Transverse colon (tissue), 4 donors: ENCODE measurements around the gene SLAMF1. TPM values are rescaled to one million over a fixed set of nuclear protein-coding genes. Genes with fewer than 3 reads are reported as not detected.

Source experiments
- DNase-seq: peaks from one replicate; pipeline ENCODE4 v3.0.0-alpha.2; 2019
- H3K27ac ChIP-seq, 4 donors: fragments of 200-600 bp; sonication (generic); 2 replicates each; pipeline ENCODE4 v1.5.1; 2016 to 2018; ENCODE audit warnings: inconsistent platforms in 4 of 4
- H3K27me3 ChIP-seq: fragments of 200-600 bp; sonication (generic); 2 replicates; pipeline ENCODE4 v1.5.1; 2017; ENCODE audit warnings: inconsistent platforms
- H3K36me3 ChIP-seq, 4 donors: fragments of 200-600 bp; sonication (generic); 2 replicates each; pipeline ENCODE4 v1.5.1; 2017 to 2019; ENCODE audit warnings: inconsistent platforms in 4 of 4
- H3K4me1 ChIP-seq, 4 donors: fragments of 200-600 bp; sonication (generic); 2 replicates each; pipeline ENCODE4 v1.5.1; 2017 to 2020; ENCODE audit warnings: inconsistent platforms in 4 of 4
- H3K4me3 ChIP-seq, 4 donors: fragments of 200-600 bp; sonication (generic); 1 replicate in 1 of 4; 2 replicates in 3 of 4; pipeline versions ENCODE4 v1.5.1 to v1.6.1; 2017 to 2019; ENCODE audit warnings: inconsistent platforms in 4 of 4
- H3K9me3 ChIP-seq, 2 donors: fragments of 200-600 bp; sonication (generic); 2 replicates each; pipeline ENCODE4 v1.5.1; 2017 to 2019; ENCODE audit warnings: inconsistent platforms in 2 of 2
- EP300 ChIP-seq: sonication (generic); formaldehyde crosslinking; IDR thresholded peaks from one replicate; pipeline ENCODE4 v1.6.1; 2017; ENCODE audit warnings: antibody characterized with exemption, low read depth
- POLR2A ChIP-seq: fragments of 450-650 bp; IDR thresholded peaks from one replicate; pipeline ENCODE4 v1.6.1; 2016; ENCODE audit warnings: antibody characterized with exemption, mild to moderate bottlenecking, moderate library complexity
- POLR2AphosphoS5 ChIP-seq, 3 donors: sonication (generic); formaldehyde crosslinking; IDR thresholded peaks; one replicate each; pipeline ENCODE4 v1.6.1; 2016; ENCODE audit warnings: antibody characterized with exemption in 3 of 3
- WGBS, 2 donors: methylation state at CpG; one replicate each; pipeline ENCODE4 v1.1.5; 2018; ENCODE audit warnings: low coverage in 1 of 2; 5-methylcytosine and 5-hydroxymethylcytosine counted together
- in situ Hi-C, 4 donors: fragments of 200-750 bp; cut with MboI; loops; one replicate each; pipeline versions ENCODE4 v1.15.0 to v1.15.1; 2017; ENCODE audit warnings: low sequenced_read_pairs in 3 of 4, low pct_ligation_motif_present in 1 of 4, low pct_unique_long_range_greater_than_20kb in 1 of 4
- intact Hi-C: fragments of 100-400 bp; cut with DNase I; formaldehyde crosslinking; loops from one replicate; pipeline ENCODE4 v1.15.1; 2023; ENCODE audit warnings: low total_unique reads
- total RNA-seq, 4 donors: library from RNA; depleted of rRNA; stranded (reverse); fragments of >200 nt; gene quantifications; one replicate each; pipeline ENCODE4 v1.1.0, GENCODE V29; 2016
- TF ChIP-seq, protein P1 (sequence below), 5 experiments: fragments of 200-600 bp in 3 of 5; fragments of 450-650 bp in 2 of 5; sonication (generic) in 3 of 5; IDR thresholded peaks; 1 replicate in 2 of 5; 2 replicates in 3 of 5; pipeline ENCODE4 v1.5.1; 2016 to 2017; ENCODE audit warnings: antibody characterized with exemption in 5 of 5, inconsistent platforms in 3 of 5, mild to moderate bottlenecking in 2 of 5, moderate library complexity in 1 of 5

Gene SLAMF1
- total RNA-seq, 4 donors from 2014 or later: 1.1 to 3.3 (median 3.2) TPM; not detected in 1

DNA sequence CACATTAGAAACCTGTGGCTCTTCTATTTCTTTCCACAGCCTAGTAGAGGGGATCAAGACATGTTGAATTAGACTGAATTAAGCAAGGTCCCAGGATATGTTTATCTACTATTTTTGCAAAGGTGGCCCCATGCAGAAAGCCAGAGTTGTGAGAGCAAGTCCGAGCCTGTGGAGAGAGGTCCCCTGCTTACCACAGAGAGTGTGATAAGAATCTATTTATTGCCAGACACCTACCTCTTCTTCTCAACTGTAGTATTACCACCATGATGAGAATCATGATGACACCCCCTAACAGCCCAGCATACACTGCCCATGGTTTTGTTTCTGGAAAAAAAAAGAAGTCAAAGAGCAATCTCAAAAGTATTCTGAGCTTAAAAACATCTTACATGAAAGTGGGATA, 23.0 kb downstream of the SLAMF1 start:
- peaks cover 0 to 8% (median 0%) of the 10 kb centered on the region in 4 donors for H3K4me1 ChIP-seq
- in situ Hi-C loops (loop anchor here in 1 of 4 donors (25.0 kb wide), 1 partner anchor 187 kb away; no protein-coding TSS in a partner anchor), intact Hi-C loops (no loop called here)
- H3K4me3 ChIP-seq: no peak overlapping the region
- TF ChIP-seq POLR2AphosphoS5 (IDR thresholded peaks at IDR 0.05) (no peak), EP300 (no peak), POLR2A (no peak)
- TF ChIP-seq, protein P1, sequence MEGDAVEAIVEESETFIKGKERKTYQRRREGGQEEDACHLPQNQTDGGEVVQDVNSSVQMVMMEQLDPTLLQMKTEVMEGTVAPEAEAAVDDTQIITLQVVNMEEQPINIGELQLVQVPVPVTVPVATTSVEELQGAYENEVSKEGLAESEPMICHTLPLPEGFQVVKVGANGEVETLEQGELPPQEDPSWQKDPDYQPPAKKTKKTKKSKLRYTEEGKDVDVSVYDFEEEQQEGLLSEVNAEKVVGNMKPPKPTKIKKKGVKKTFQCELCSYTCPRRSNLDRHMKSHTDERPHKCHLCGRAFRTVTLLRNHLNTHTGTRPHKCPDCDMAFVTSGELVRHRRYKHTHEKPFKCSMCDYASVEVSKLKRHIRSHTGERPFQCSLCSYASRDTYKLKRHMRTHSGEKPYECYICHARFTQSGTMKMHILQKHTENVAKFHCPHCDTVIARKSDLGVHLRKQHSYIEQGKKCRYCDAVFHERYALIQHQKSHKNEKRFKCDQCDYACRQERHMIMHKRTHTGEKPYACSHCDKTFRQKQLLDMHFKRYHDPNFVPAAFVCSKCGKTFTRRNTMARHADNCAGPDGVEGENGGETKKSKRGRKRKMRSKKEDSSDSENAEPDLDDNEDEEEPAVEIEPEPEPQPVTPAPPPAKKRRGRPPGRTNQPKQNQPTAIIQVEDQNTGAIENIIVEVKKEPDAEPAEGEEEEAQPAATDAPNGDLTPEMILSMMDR (IDR thresholded peaks at IDR 0.05): no peak
- peak overlapping the region in 2 of 4 donors; percentile 23 to 36 for H3K27ac ChIP-seq
- WGBS, 2 donors: 68 to 86% methylated on average over 1 of the region's 1 CpG
- H3K9me3 ChIP-seq: no peaks in the 10 kb centered on the region
- H3K36me3 ChIP-seq: no peaks in the 10 kb centered on the region
- H3K27me3 ChIP-seq: no peaks in the 10 kb centered on the region
- no peak for DNase-seq

DNA sequence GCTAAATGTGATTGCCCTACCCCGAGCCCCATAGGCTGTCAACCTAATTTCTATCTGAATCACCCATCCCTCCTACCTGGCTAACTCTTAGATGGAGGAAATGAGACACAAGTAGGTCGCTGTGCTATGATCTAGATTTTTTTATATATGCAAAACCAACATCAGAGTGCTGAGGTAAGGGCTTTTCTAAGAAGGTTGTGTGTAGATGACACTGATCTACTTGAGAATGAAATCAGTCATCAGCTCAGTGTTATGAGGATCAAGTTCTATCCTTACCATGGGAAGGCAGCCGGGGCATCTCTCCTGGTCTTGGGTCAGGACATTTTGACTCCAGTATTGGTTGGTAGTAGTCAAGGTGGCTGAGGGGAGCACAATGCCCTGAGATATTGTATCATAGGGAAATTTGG, 23.6 kb downstream of the SLAMF1 start:
- DNase-seq: no peak
- Histone ChIP-seq H3K27ac (peak overlapping the region in 2 of 4 donors; percentile 1 to 23), H3K4me1 (peaks cover 0 to 8% (median 0%) of the 10 kb centered on the region in 4 donors), H3K9me3 (no peaks in the 10 kb centered on the region), H3K4me3 (no peak overlapping the region), H3K36me3 (no peaks in the 10 kb centered on the region), H3K27me3 (no peaks in the 10 kb centered on the region)
- intact Hi-C loops: no loop called here
- 73 to 78% methylated on average over 1 to 3 of the region's 3 CpGs for WGBS, 2 donors
- TF ChIP-seq POLR2AphosphoS5 (IDR thresholded peaks at IDR 0.05) (no peak), EP300 (no peak), POLR2A (no peak)
- TF ChIP-seq, protein P1 (IDR thresholded peaks at IDR 0.05): no peak
- in situ Hi-C loops: loop anchor here in 1 of 4 donors (25.0 kb wide), 1 partner anchor 186 kb away; no protein-coding TSS in a partner anchor

DNA sequence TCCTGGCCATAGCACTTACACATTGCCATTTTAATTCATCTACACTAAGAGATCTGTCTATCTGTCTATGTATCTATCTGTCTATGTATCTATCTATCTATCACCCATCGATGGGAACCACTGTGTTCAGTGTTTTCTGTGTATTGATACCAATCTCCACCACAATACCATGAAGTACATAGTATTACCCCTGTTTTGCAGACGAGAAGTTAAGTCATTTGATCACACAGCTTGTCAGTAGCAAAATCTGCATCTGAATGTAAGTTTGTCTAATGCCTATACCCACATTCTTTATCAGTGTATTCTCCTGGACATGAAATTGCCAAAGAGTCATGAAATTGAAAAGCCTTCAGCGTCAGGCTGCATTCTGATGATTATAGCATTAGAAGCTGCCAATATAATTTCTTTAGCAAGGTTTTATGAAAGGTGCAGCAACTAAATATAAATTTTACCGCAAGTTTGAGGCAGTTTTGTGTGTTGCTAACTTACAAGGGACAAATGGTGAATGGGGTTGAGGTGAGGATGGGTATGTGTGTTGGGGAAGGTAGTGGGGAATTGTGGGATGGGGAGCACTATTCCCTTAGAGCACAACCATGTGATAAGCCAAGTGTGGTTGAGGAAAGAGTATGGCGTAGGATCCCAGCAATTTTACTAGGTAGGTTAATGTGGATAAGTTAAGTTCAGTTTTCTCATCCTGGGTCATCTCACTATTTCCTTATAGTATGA, 24.2 kb downstream of the SLAMF1 start:
- H3K27ac ChIP-seq: no peak overlapping the region
- peaks cover 0 to 8% (median 0%) of the 10 kb centered on the region in 4 donors for H3K4me1 ChIP-seq
- in situ Hi-C loops (loop anchor here in 1 of 4 donors (25.0 kb wide), 1 partner anchor 185 kb away; no protein-coding TSS in a partner anchor), intact Hi-C loops (no loop called here)
- H3K27me3 ChIP-seq: no peaks in the 10 kb centered on the region
- H3K4me3 ChIP-seq: no peak overlapping the region
- TF ChIP-seq EP300 (no peak), POLR2A (no peak), POLR2AphosphoS5 (IDR thresholded peaks at IDR 0.05) (no peak)
- TF ChIP-seq, protein P1 (IDR thresholded peaks at IDR 0.05): no peak
- WGBS, 2 donors: 83 to 86% methylated on average over 3 to 5 of the region's 5 CpGs
- H3K9me3 ChIP-seq: no peaks in the 10 kb centered on the region
- no peak for DNase-seq
- H3K36me3 ChIP-seq: no peaks in the 10 kb centered on the region

DNA sequence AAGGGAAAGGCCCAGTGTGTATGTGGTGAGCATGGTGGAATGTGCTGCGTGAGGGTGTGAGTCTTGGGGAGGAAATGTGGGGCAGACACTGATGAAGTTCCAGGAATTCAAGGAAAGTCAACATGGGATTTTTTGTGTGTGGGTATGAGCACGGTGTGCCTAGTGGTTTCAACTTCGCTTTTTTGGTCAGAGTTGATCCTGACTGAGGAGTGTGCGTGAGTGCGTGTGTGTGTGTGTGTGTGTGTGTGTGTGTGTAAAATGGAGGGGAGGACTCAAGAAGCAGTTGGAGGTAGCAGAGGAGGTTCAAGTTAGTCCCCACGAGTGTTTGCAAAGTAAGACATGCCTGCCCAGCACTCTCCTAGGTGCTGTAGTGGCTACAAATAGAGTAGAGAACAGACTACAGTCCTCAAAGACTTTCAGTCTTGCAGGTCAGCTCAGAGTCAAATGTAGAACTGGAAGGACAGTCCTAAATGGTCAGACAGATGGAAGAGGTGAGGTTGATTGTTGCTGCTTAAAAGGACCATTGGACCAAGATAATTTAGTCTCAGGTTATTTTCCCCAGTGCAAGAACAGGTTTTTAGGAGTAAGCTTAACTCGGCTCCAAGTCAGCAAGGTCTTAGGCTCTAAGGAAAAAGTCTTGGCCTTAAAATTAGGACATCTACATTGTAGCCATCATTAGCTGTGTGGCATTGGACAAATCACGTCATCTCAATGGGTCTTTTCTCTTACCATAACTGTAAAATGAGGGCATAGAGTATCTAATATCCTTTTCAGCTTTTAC, 25.0 kb downstream of the SLAMF1 start:
- H3K36me3 ChIP-seq: no peaks in the 10 kb centered on the region
- DNase-seq: no peak
- no peak overlapping the region for H3K4me3 ChIP-seq
- intact Hi-C loops (no loop called here), in situ Hi-C loops (loop anchor here in 1 of 4 donors (25.0 kb wide), 1 partner anchor 185 kb away; no protein-coding TSS in a partner anchor)
- TF ChIP-seq POLR2AphosphoS5 (IDR thresholded peaks at IDR 0.05) (no peak), POLR2A (no peak), EP300 (no peak)
- TF ChIP-seq, protein P1 (IDR thresholded peaks at IDR 0.05): no peak
- H3K9me3 ChIP-seq: no peaks in the 10 kb centered on the region
- 67 to 80% methylated on average over 6 to 8 of the region's 8 CpGs for WGBS, 2 donors
- peak overlapping the region in 1 of 4 donors; percentile 30 for H3K27ac ChIP-seq
- no peaks in the 10 kb centered on the region for H3K27me3 ChIP-seq
- H3K4me1 ChIP-seq: peaks cover 0 to 8% (median 0%) of the 10 kb centered on the region in 4 donors
